Muscle of arm (tissue), 12 donors: ENCODE results near the gene SEMA6A. TPM values are rescaled to one million over a fixed set of nuclear protein-coding genes. Genes with fewer than 3 reads are reported as not detected.

Source experiments
- DNase-seq: peaks from one replicate; pipeline ENCODE4 v3.0.0-alpha.2; 2013
- polyA plus RNA-seq, 12 donors: library from polyadenylated mRNA; unstranded; fragments of 120-200 nt; gene quantifications; one replicate each; pipeline ENCODE4 v1.2.1, GENCODE V29; 2013; ENCODE audit not compliant: insufficient read length in 12 of 12

The SEMA6A gene
- polyA plus RNA-seq, 12 donors, result 41.2 to 94.6 (median 58.6) TPM

- DNase-seq, result peak; percentile 34
These were observed 134.1 kb downstream of the SEMA6A start for GRCh38 chr5:116440457-116441001.

- DNase-seq, result no peak
These were observed 134.7 kb downstream of the SEMA6A start for GRCh38 chr5:116439905-116440304.

GRCh38 chr5:116438979-116439554 is 135.6 kb downstream of the SEMA6A start:
- DNase-seq, result no peak

GRCh38 chr5:116437922-116438578 is 136.6 kb downstream of the SEMA6A start:
- no peak for DNase-seq

- no peak for DNase-seq
These were observed 137.3 kb downstream of the SEMA6A start for GRCh38 chr5:116437351-116437705.

GRCh38 chr5:116436674-116437350 is 137.8 kb downstream of the SEMA6A start:
- DNase-seq, result no peak

GRCh38 chr5:116428966-116429365 is 145.7 kb downstream of the SEMA6A start:
- DNase-seq, result no peak

- no peak for DNase-seq
These were observed 146.2 kb downstream of the SEMA6A start for GRCh38 chr5:116428413-116428812.

GRCh38 chr5:116424951-116425350 is 149.7 kb downstream of the SEMA6A start:
- no peak for DNase-seq

- DNase-seq, result no peak
These were observed 150.4 kb downstream of the SEMA6A start for GRCh38 chr5:116424258-116424615.

GRCh38 chr5:116423587-116424257 is 150.9 kb downstream of the SEMA6A start:
- no peak for DNase-seq

- DNase-seq, result no peak
These were observed 151.5 kb downstream of the SEMA6A start for GRCh38 chr5:116423141-116423540.

- DNase-seq, result no peak
These were observed 153.5 kb downstream of the SEMA6A start for GRCh38 chr5:116421080-116421629.

GRCh38 chr5:116420540-116420939 is 154.1 kb downstream of the SEMA6A start:
- DNase-seq, result no peak

- no peak for DNase-seq
These were observed 155.4 kb downstream of the SEMA6A start for GRCh38 chr5:116419258-116419657.

- no peak for DNase-seq
These were observed 155.8 kb downstream of the SEMA6A start for GRCh38 chr5:116418774-116419173.

GRCh38 chr5:116418016-116418415 is 156.6 kb downstream of the SEMA6A start:
- no peak for DNase-seq

- no peak for DNase-seq
These were observed 158.6 kb downstream of the SEMA6A start for GRCh38 chr5:116415989-116416388.

GRCh38 chr5:116415182-116415581 is 159.4 kb downstream of the SEMA6A start:
- no peak for DNase-seq

- peak; percentile 48 for DNase-seq
These were observed 163.5 kb downstream of the SEMA6A start for GRCh38 chr5:116411101-116411571.

- DNase-seq, result no peak
These were observed 164.2 kb downstream of the SEMA6A start for GRCh38 chr5:116410336-116410890.
